DOHH2 (cell line): ENCODE results near the gene TULP3.

Experiments
- CTCF ChIP-seq: fragments of 200-600 bp; sonication (generic); IDR thresholded peaks from one replicate; pipeline ENCODE4 v1.5.1; 2014; ENCODE audit warnings: antibody characterized with exemption, mild to moderate bottlenecking, low read depth, low read length; ENCODE audit not compliant: poor library complexity, severe bottlenecking
- EZH2phosphoT487 ChIP-seq: fragments of 200-600 bp; sonication (generic); IDR thresholded peaks from 2 replicates; pipeline ENCODE4 v1.6.1; 2017; ENCODE audit warnings: borderline replicate concordance, mild to moderate bottlenecking, antibody characterized with exemption, low read length, moderate library complexity, mixed read lengths

- TF ChIP-seq CTCF = no peak
- no peak for TF ChIP-seq EZH2phosphoT487
These were observed 45.4 kb upstream of the TULP3 start for GRCh38 chr12:2845280-2845679.
